ENCODE measurements around the gene MAGEB4. TPM values are rescaled to one million over a fixed set of nuclear protein-coding genes. Genes with fewer than 3 reads are reported as not detected.

The MAGEB4 gene
- total and polyA plus RNA-seq, 2 experiments from 2014 or later: not detected

DNA sequence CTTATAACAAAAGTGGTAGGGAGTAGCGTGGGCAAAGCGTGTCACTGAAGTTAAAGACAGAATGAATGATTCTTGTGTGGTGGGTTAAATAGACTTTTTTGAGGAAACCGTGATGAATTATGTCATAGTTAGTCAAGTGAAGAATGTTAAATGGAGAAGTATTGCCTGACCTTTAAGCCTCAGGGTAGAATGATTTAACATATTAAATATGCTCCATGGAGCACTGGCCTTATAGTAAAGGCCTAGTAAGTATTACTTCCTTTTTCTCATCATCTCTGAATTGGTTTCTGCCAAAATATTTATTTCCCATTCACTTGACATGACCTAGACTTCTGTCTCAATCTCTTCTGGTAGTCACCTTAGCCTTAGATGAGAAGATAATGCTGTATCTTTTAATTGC is 28.8 kb downstream of the MAGEB4 start:
- no peaks in the 10 kb centered on the region for H3K36me3 Mint-ChIP-seq (ENCODE audit: low read depth)
- Histone ChIP-seq H3K27ac (ENCODE audit: low read depth) (no peak overlapping the region), H3K27me3 (ENCODE audit: insufficient read depth) (no peaks in the 10 kb centered on the region), H3K4me2 (no peak overlapping the region), H3K9me2 (ENCODE audit: insufficient read depth) (no peaks in the 10 kb centered on the region), H3K4me3 (no peak overlapping the region), H3F3A (replicated peaks; ENCODE audit: low read depth) (no peaks in the 10 kb centered on the region), H2AFZ (no peak overlapping the region), H4K20me1 (replicated peaks; ENCODE audit: insufficient read depth) (no peaks in the 10 kb centered on the region), H3K36me3 (ENCODE audit: insufficient read depth) (no peaks in the 10 kb centered on the region), H3K79me2 (replicated peaks; ENCODE audit: insufficient read depth) (no peaks in the 10 kb centered on the region), H3K4me1 (ENCODE audit: insufficient read depth) (no peaks in the 10 kb centered on the region)
- H3K4me3 Mint-ChIP-seq: no peak overlapping the region
- no peaks in the 10 kb centered on the region for H3K27me3 Mint-ChIP-seq (ENCODE audit: insufficient read depth, low read depth, poor library complexity)
- no peaks in the 10 kb centered on the region; the same call in 2 of the 3 replicates for H3K4me1 Mint-ChIP-seq
- H3K27ac Mint-ChIP-seq: no peak overlapping the region
- TF ChIP-seq, protein P1, sequence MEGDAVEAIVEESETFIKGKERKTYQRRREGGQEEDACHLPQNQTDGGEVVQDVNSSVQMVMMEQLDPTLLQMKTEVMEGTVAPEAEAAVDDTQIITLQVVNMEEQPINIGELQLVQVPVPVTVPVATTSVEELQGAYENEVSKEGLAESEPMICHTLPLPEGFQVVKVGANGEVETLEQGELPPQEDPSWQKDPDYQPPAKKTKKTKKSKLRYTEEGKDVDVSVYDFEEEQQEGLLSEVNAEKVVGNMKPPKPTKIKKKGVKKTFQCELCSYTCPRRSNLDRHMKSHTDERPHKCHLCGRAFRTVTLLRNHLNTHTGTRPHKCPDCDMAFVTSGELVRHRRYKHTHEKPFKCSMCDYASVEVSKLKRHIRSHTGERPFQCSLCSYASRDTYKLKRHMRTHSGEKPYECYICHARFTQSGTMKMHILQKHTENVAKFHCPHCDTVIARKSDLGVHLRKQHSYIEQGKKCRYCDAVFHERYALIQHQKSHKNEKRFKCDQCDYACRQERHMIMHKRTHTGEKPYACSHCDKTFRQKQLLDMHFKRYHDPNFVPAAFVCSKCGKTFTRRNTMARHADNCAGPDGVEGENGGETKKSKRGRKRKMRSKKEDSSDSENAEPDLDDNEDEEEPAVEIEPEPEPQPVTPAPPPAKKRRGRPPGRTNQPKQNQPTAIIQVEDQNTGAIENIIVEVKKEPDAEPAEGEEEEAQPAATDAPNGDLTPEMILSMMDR (conservative IDR thresholded peaks at IDR 0.05; ENCODE audit: low read depth in 2 of 2): no peak
- TF ChIP-seq ZNF114 (CRISPR knock-in tag; IDR thresholded peaks at IDR 0.05) (no peak), REST (IDR thresholded peaks at IDR 0.05; ENCODE audit: unreplicated experiment) (no peak), ZNF331 (CRISPR knock-in tag; IDR thresholded peaks at IDR 0.05; ENCODE audit: low read depth) (no peak), ZNF462 (CRISPR knock-in tag; IDR thresholded peaks at IDR 0.05) (no peak)
- DNase-seq (ENCODE audit: low spot score) (no peak), ATAC-seq (no peak)
- no peaks in the 10 kb centered on the region; the same call in 2 of the 3 replicates for H3K9me3 Mint-ChIP-seq

Data from GM23338 (cell line).